SH-SY5Y (cell line): ENCODE data around the gene PPARG.

Experiments used
- GATA2 ChIP-seq: IDR thresholded peaks from 2 replicates; pipeline ENCODE4 v1.6.1; 2011; ENCODE audit warnings: mild to moderate bottlenecking, low read depth, low read length
- GATA3 ChIP-seq: IDR thresholded peaks from 2 replicates; pipeline ENCODE4 v1.6.1; 2011; ENCODE audit warnings: low read depth, mild to moderate bottlenecking, low read length, moderate library complexity

DNA sequence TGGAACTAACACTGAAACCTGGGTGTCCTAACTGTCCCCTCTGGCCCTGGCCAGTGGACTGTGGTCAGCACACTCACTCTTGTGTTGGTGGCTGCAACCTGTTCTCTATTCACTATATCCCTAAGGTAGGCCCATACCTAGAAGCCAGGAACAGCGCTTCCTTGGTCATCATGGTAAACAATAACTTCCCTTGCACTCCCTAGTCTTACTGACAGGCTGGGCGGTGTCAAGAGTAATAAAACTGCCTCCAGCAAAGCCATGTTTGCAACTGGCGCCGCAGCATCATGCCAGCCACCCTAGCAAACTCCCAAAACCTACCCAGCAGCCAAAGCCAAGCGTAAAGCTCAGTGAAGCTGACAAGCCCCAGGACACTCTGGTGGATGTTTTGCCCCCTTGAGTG, 132.3 kb downstream of the PPARG start:
- no peak for TF ChIP-seq GATA2
- no peak for TF ChIP-seq GATA3
